Aorta (tissue), 5 donors: ENCODE measurements around the gene NUDT19. TPM values are rescaled to one million over a fixed set of nuclear protein-coding genes. Genes with fewer than 3 reads are reported as not detected.
A peak's percentile ranks its signal among the peaks of the same experiment; 100 is the strongest.
"Not testable (repeated sequence)": the region's sequence is repeated elsewhere in the genome, so short reads cannot be mapped to it uniquely, and the experiment has no call there.

Experiments used
- ATAC-seq: fragments of 200-7000 bp; cut with Tn5 transposase; one replicate; pipeline ENCODE4 v1.9.1; 2022; ENCODE audit warnings: moderate library complexity; ENCODE audit not compliant: low FRiP score
- DNase-seq, 2 donors: peaks; one replicate each; pipeline ENCODE4 v3.0.0-alpha.2; 2020
- H3K27ac ChIP-seq, 2 donors: one replicate each; pipeline ENCODE4 v1.5.1; 2013; ENCODE audit warnings: low read length in 2 of 2, mild to moderate bottlenecking in 2 of 2, moderate library complexity in 2 of 2, control low read depth in 1 of 2, inconsistent platforms in 1 of 2, low read depth in 1 of 2
- H3K27me3 ChIP-seq, 2 donors: one replicate each; pipeline ENCODE4 v1.6.1; 2013; ENCODE audit warnings: control low read depth in 1 of 2, low read length in 1 of 2, mild to moderate bottlenecking in 1 of 2, moderate library complexity in 1 of 2; ENCODE audit not compliant: insufficient read depth in 2 of 2, control insufficient read depth in 1 of 2
- H3K36me3 ChIP-seq, 2 donors: one replicate each; pipeline ENCODE4 v1.6.1; 2013; ENCODE audit warnings: control low read depth in 1 of 2, low read length in 1 of 2, mild to moderate bottlenecking in 1 of 2; ENCODE audit not compliant: insufficient read depth in 2 of 2, control insufficient read depth in 1 of 2
- H3K4me1 ChIP-seq, 2 donors: one replicate each; pipeline ENCODE4 v1.6.1; 2013; ENCODE audit warnings: low read length in 2 of 2, control low read depth in 1 of 2, mild to moderate bottlenecking in 1 of 2, moderate library complexity in 1 of 2; ENCODE audit not compliant: insufficient read depth in 2 of 2, control insufficient read depth in 1 of 2
- H3K4me3 ChIP-seq, 2 donors: one replicate each; pipeline ENCODE4 v1.5.1; 2013; ENCODE audit warnings: low read length in 2 of 2, control low read depth in 1 of 2, mild to moderate bottlenecking in 1 of 2
- H3K9me3 ChIP-seq: one replicate; pipeline ENCODE4 v1.6.1; 2013; ENCODE audit warnings: mild to moderate bottlenecking, low read length; ENCODE audit not compliant: control insufficient read depth
- WGBS, 2 donors: extraction: QIAGEN DNeasy Blood & Tissue Kit; methylation state at CpG; one replicate each; pipeline ENCODE4 v1.1.7; 2013; 5-methylcytosine and 5-hydroxymethylcytosine counted together
- intact Hi-C, 2 donors: fragments of 100-400 bp; cut with DNase I; formaldehyde crosslinking; loops; one replicate each; pipeline versions ENCODE4 v1.14.2 to v1.15.0; 2022
- polyA plus RNA-seq, 2 donors: library from polyadenylated mRNA; stranded (reverse); fragments of 200-250 nt; gene quantifications; one replicate each; pipeline ENCODE4 v1.2.3, GENCODE V29; 2013
- total RNA-seq, 2 donors: library from RNA; stranded (reverse); fragmentation: NEBNext Ultra II Directional; extraction: Animal tissue kit (Norgen Biotek cat#: 25700); gene quantifications; one replicate each; pipeline ENCODE4 v1.2.1, GENCODE V29; 2021
- donor health status: healthy with polysubstance abuse.
- donor health status: Bipolar disorder and iron deficiency.
- donor health status: DM: no; HTN: no; CAD: no.
- donor health status: DM: no; HTN: no; CAD: no.
- donor health status: DM: yes; HTN: yes; CAD: no.

NUDT19 gene
- total and polyA plus RNA-seq, 4 donors = 3.5 to 6.6 (median 5.0) TPM

- H3K4me1 ChIP-seq, H3K9me3 ChIP-seq, H3K36me3 ChIP-seq, ATAC-seq, intact Hi-C loops, DNase-seq, H3K27ac ChIP-seq, H3K27me3 ChIP-seq: not testable (repeated sequence)
- WGBS, 2 donors = 95 to 97% methylated on average over 20 of the region's 20 CpGs
- peak overlapping the region in 1 of 2 donors; percentile 76 for H3K4me3 ChIP-seq
Observed at GRCh38 chr19:32693151-32694108, 1.8 kb downstream of the NUDT19 start.

- H3K4me1 ChIP-seq, H3K27me3 ChIP-seq, H3K9me3 ChIP-seq, H3K4me3 ChIP-seq, H3K36me3 ChIP-seq, ATAC-seq, H3K27ac ChIP-seq, intact Hi-C loops, DNase-seq: not testable (repeated sequence)
- WGBS, 2 donors = 60 to 67% methylated on average over 2 of the region's 2 CpGs
Observed at GRCh38 chr19:32694316-32694715, 2.7 kb downstream of the NUDT19 start.

- H3K9me3 ChIP-seq, H3K4me3 ChIP-seq, intact Hi-C loops, H3K4me1 ChIP-seq, H3K27ac ChIP-seq, H3K27me3 ChIP-seq, DNase-seq, H3K36me3 ChIP-seq, ATAC-seq: not testable (repeated sequence)
- WGBS, 2 donors = 58 to 67% methylated on average over 2 of the region's 2 CpGs
Observed at GRCh38 chr19:32694851-32695250, 3.2 kb downstream of the NUDT19 start.

DNA sequence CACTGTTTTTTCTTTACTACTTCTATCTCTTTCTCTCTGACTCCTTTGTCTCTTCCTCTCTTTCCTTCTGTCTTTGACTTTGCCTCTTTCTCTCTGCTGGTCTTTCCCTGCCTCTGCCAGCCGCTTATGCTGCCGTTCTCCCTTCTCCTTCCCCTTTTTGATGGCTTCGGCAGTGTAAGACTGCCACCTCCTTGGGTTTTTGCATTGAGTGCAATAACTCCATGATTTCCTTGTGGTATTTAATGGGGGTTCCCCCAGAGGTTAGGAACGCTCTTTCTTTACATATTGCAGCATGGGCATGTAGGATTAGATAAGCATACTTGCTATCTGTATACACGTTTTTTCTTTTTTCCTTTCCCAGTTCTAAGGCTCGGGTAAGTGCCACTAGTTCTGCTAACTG is 3.9 kb downstream of the NUDT19 start:
- intact Hi-C loops, H3K4me1 ChIP-seq, H3K27ac ChIP-seq, H3K4me3 ChIP-seq, H3K9me3 ChIP-seq, ATAC-seq, H3K36me3 ChIP-seq, H3K27me3 ChIP-seq, DNase-seq: not testable (repeated sequence)
- 81 to 83% methylated on average over 6 of the region's 6 CpGs for WGBS, 2 donors

GRCh38 chr19:32696771-32697170 is 5.2 kb downstream of the NUDT19 start:
- intact Hi-C loops, DNase-seq, H3K27ac ChIP-seq, H3K4me3 ChIP-seq, H3K9me3 ChIP-seq, ATAC-seq, H3K36me3 ChIP-seq, H3K27me3 ChIP-seq, H3K4me1 ChIP-seq: not testable (repeated sequence)
- 91 to 93% methylated on average over 3 of the region's 3 CpGs for WGBS, 2 donors

GRCh38 chr19:32700129-32700528 is 8.5 kb downstream of the NUDT19 start:
- 95 to 97% methylated on average over 7 of the region's 7 CpGs for WGBS, 2 donors
- H3K36me3 ChIP-seq, intact Hi-C loops, DNase-seq, H3K4me1 ChIP-seq, H3K9me3 ChIP-seq, H3K27me3 ChIP-seq, H3K4me3 ChIP-seq, ATAC-seq, H3K27ac ChIP-seq: not testable (repeated sequence)

DNA sequence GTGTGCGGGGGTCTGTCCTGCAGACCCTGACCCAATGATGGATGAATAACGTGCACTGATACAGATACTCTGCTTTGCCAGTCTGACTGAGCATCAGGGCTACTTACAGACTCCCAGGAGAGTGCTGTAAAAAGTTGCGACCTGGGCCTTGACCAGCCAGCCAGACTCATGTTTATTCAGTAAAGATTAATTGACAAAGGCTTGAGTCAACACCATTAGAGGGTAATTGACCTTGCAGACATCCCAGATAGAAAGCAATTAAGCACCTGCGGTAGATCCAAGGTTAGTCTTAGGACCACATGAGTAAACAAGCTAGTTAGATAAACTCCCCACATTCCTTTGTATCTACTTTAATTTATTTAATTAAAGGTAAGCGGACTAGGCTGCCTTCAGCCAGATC is 10.4 kb downstream of the NUDT19 start:
- intact Hi-C loops = no loop called here
- H3K9me3 ChIP-seq = peaks cover 1% of the 10 kb centered on the region
- no peak for ATAC-seq
- WGBS, 2 donors = 43 to 52% methylated on average over 5 of the region's 5 CpGs
- H3K27ac ChIP-seq = no peak overlapping the region
- H3K27me3 ChIP-seq = no peaks in the 10 kb centered on the region
- H3K4me1 ChIP-seq = no peaks in the 10 kb centered on the region
- H3K4me3 ChIP-seq = no peak overlapping the region
- H3K36me3 ChIP-seq = no peaks in the 10 kb centered on the region
- DNase-seq = no peak

DNA sequence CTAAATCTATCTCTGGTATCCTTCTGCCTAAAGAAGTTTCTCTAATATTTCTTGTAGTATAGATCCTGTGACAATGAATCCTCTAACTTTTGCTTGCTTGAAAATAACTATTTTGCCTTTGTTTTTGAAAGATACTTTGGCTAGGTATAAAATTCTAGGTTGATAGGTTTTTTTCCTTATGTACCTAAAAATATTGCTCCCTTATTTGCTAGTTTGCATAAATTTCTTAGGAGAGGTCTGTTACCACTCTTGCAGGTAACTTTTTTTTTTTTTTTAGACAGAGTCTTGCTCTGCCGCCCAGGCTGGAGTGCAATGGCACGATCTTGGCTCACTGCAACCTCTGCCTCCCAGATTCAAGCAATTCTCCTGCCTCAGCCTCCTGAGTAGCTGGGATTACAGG is 12.4 kb downstream of the NUDT19 start:
- ATAC-seq, intact Hi-C loops, DNase-seq, H3K9me3 ChIP-seq, H3K27ac ChIP-seq, H3K4me1 ChIP-seq, H3K36me3 ChIP-seq, H3K27me3 ChIP-seq, H3K4me3 ChIP-seq: not testable (repeated sequence)
- WGBS, 2 donors = 100% methylated on average over 2 of the region's 2 CpGs

- DNase-seq (no peak), ATAC-seq (no peak)
- intact Hi-C loops = no loop called here
- Histone ChIP-seq H3K27me3 (no peaks in the 10 kb centered on the region), H3K9me3 (no peaks in the 10 kb centered on the region), H3K36me3 (no peaks in the 10 kb centered on the region), H3K4me3 (no peak overlapping the region), H3K27ac (no peak overlapping the region), H3K4me1 (no peaks in the 10 kb centered on the region)
- 89 to 90% methylated on average over 3 of the region's 3 CpGs for WGBS, 2 donors
Observed at GRCh38 chr19:32708457-32708856, 16.8 kb downstream of the NUDT19 start.
